ENCODE results near the gene NCBP3. TPM values are rescaled to one million over a fixed set of nuclear protein-coding genes. Genes with fewer than 3 reads are reported as not detected.
"Not testable (repeated sequence)": the region's sequence is repeated elsewhere in the genome, so short reads cannot be mapped to it uniquely, and the experiment has no call there.

The NCBP3 gene
- total RNA-seq, 2 experiments from 2014 or later = 35.9 to 44.6 TPM

- intact Hi-C loops (cut with DNase I, micrococcal nuclease) = loop anchor here (1.0 to 2.0 kb wide), 15 partner anchors 46 to 520 kb away; partner anchors contain the start of genes CAMKK1 (in 2 of the 2), ATP2A3 (in 1 of the 2), CTNS (in 1 of the 2) and EMC6 (in 1 of the 2)
- H3K27ac Mint-ChIP-seq = no peak overlapping the region
- no peaks in the 10 kb centered on the region for H3K9me3 Mint-ChIP-seq (ENCODE audit: low read depth)
- CTCF ChIA-PET = interaction anchor here (0.5 to 5.7 kb wide), 21 partner anchors 11 to 310 kb away, joined by 3 to 86 read pairs (median 3); partner anchors contain the start of genes ATP2A3 and HASPIN
- DNase-seq (no peak), ATAC-seq (no peak)
- H3K4me1 Mint-ChIP-seq = peaks cover 19% of the 10 kb centered on the region
- H3K36me3 Mint-ChIP-seq (ENCODE audit: low read depth) = peaks cover 10% of the 10 kb centered on the region
- H3K4me3 Mint-ChIP-seq = peak overlapping the region; percentile 84
- POLR2A ChIA-PET = interaction anchor here (0.6 to 1.2 kb wide), 3 partner anchors 50 to 136 kb away, joined by 3 to 4 read pairs (median 4); no protein-coding TSS in a partner anchor
- peaks cover 1% of the 10 kb centered on the region for H3K27me3 Mint-ChIP-seq
Observed at GRCh38 chr17:3846437-3847164, 555 bp upstream of the NCBP3 start.

GRCh38 chr17:3845291-3845620, 790 bp downstream of the NCBP3 start:
- peak; percentile 76 for DNase-seq
- Mint-ChIP-seq H3K36me3 (ENCODE audit: low read depth) (peaks cover 14% of the 10 kb centered on the region), H3K27ac (peak overlapping the region; percentile 91), H3K4me3 (peak overlapping the region; percentile 84), H3K4me1 (peaks cover 21% of the 10 kb centered on the region), H3K9me3 (ENCODE audit: low read depth) (no peaks in the 10 kb centered on the region), H3K27me3 (no peaks in the 10 kb centered on the region)
- peak; percentile 56 for ATAC-seq
- ChIA-PET POLR2A (interaction anchor here (0.5 to 1.6 kb wide), 3 partner anchors 107 to 176 kb away, joined by 3 to 5 read pairs (median 3); no protein-coding TSS in a partner anchor), CTCF (interaction anchor here (0.5 to 5.7 kb wide), 12 partner anchors 15 to 1393 kb away, joined by 3 to 86 read pairs (median 4); no protein-coding TSS in a partner anchor)
- intact Hi-C loops (cut with DNase I, micrococcal nuclease) = no loop called here

GRCh38 chr17:3844556-3844955, 1.5 kb downstream of the NCBP3 start:
- ChIA-PET CTCF (interaction anchor here (0.7 to 5.7 kb wide), 15 partner anchors 10 to 181 kb away, joined by 3 to 86 read pairs (median 4); no protein-coding TSS in a partner anchor), POLR2A (interaction anchor here (1.6 kb wide), 1 partner anchor 106 kb away, joined by 5 read pairs; no protein-coding TSS in a partner anchor)
- H3K27me3 Mint-ChIP-seq; DNase-seq; H3K9me3 Mint-ChIP-seq (ENCODE audit: low read depth); H3K27ac Mint-ChIP-seq; ATAC-seq; intact Hi-C loops (cut with DNase I, micrococcal nuclease): not testable (repeated sequence)
- Mint-ChIP-seq H3K36me3 (ENCODE audit: low read depth) (peaks cover 21% of the 10 kb centered on the region), H3K4me3 (peak overlapping the region; percentile 84), H3K4me1 (peaks cover 23% of the 10 kb centered on the region)

- H3K9me3 Mint-ChIP-seq (ENCODE audit: low read depth) = no peaks in the 10 kb centered on the region
- intact Hi-C loops (cut with DNase I, micrococcal nuclease) = no loop called here
- peak overlapping the region; percentile 64 for H3K27ac Mint-ChIP-seq
- peak overlapping the region; percentile 84 for H3K4me3 Mint-ChIP-seq
- H3K27me3 Mint-ChIP-seq = no peaks in the 10 kb centered on the region
- peak; percentile 29 for ATAC-seq
- POLR2A ChIA-PET = no interaction called here
- H3K4me1 Mint-ChIP-seq = peaks cover 24% of the 10 kb centered on the region
- CTCF ChIA-PET = interaction anchor here (0.7 to 5.7 kb wide), 13 partner anchors 9 to 208 kb away, joined by 3 to 86 read pairs (median 4); partner anchors contain the start of genes CTNS and SHPK
- peak; percentile 72 for DNase-seq
- peaks cover 23% of the 10 kb centered on the region for H3K36me3 Mint-ChIP-seq (ENCODE audit: low read depth)
Observed at GRCh38 chr17:3843935-3844516, 2.0 kb downstream of the NCBP3 start.

- CTCF ChIA-PET = interaction anchor here (0.6 to 2.0 kb wide), 5 partner anchors 10 to 256 kb away, joined by 3 to 12 read pairs (median 7); no protein-coding TSS in a partner anchor
- Mint-ChIP-seq H3K27me3 (no peaks in the 10 kb centered on the region), H3K4me1 (peaks cover 5% of the 10 kb centered on the region), H3K9me3 (ENCODE audit: low read depth) (no peaks in the 10 kb centered on the region), H3K36me3 (ENCODE audit: low read depth) (peaks cover 42% of the 10 kb centered on the region), H3K4me3 (no peak overlapping the region), H3K27ac (no peak overlapping the region)
- DNase-seq = no peak
- no peak for ATAC-seq
- intact Hi-C loops (cut with DNase I, micrococcal nuclease) = no loop called here
- POLR2A ChIA-PET = interaction anchor here (0.7 kb wide), 1 partner anchor 1119 kb away, joined by 3 read pairs; no protein-coding TSS in a partner anchor
Observed at GRCh38 chr17:3838206-3838605, 7.8 kb downstream of the NCBP3 start.

GRCh38 chr17:3836551-3836950, 9.5 kb downstream of the NCBP3 start:
- ChIA-PET POLR2A (no interaction called here), CTCF (interaction anchor here (0.7 to 1.3 kb wide), 3 partner anchors 9 to 98 kb away, joined by 3 to 5 read pairs (median 3); no protein-coding TSS in a partner anchor)
- no peak overlapping the region for H3K27ac Mint-ChIP-seq
- H3K9me3 Mint-ChIP-seq (ENCODE audit: low read depth) = no peaks in the 10 kb centered on the region
- H3K36me3 Mint-ChIP-seq (ENCODE audit: low read depth) = peaks cover 40% of the 10 kb centered on the region
- intact Hi-C loops (cut with DNase I, micrococcal nuclease) = no loop called here
- no peaks in the 10 kb centered on the region for H3K27me3 Mint-ChIP-seq
- ATAC-seq = no peak
- no peak for DNase-seq
- H3K4me3 Mint-ChIP-seq = no peak overlapping the region
- H3K4me1 Mint-ChIP-seq = peaks cover 5% of the 10 kb centered on the region

GRCh38 chr17:3835410-3836229, 10.4 kb downstream of the NCBP3 start:
- DNase-seq = no peak
- Mint-ChIP-seq H3K27me3 (no peaks in the 10 kb centered on the region), H3K27ac (no peak overlapping the region), H3K36me3 (ENCODE audit: low read depth) (peaks cover 36% of the 10 kb centered on the region), H3K9me3 (ENCODE audit: low read depth) (no peaks in the 10 kb centered on the region), H3K4me3 (no peak overlapping the region), H3K4me1 (peaks cover 4% of the 10 kb centered on the region)
- intact Hi-C loops (cut with DNase I, micrococcal nuclease) = no loop called here
- POLR2A ChIA-PET = no interaction called here
- no peak for ATAC-seq
- CTCF ChIA-PET = interaction anchor here (1.3 kb wide), 1 partner anchor 8 kb away, joined by 5 read pairs; no protein-coding TSS in a partner anchor

- ChIA-PET CTCF (interaction anchor here (1.0 to 1.1 kb wide), 2 partner anchors 9 to 97 kb away, joined by 3 to 6 read pairs; no protein-coding TSS in a partner anchor), POLR2A (no interaction called here)
- no peak overlapping the region for H3K27ac Mint-ChIP-seq
- H3K9me3 Mint-ChIP-seq (ENCODE audit: low read depth) = no peaks in the 10 kb centered on the region
- H3K36me3 Mint-ChIP-seq (ENCODE audit: low read depth) = peaks cover 31% of the 10 kb centered on the region
- H3K27me3 Mint-ChIP-seq = no peaks in the 10 kb centered on the region
- peaks cover 2% of the 10 kb centered on the region for H3K4me1 Mint-ChIP-seq
- intact Hi-C loops (cut with DNase I, micrococcal nuclease) = no loop called here
- ATAC-seq = no peak
- DNase-seq = no peak
- no peak overlapping the region for H3K4me3 Mint-ChIP-seq
Observed at GRCh38 chr17:3834811-3835210, 11.2 kb downstream of the NCBP3 start.

- H3K36me3 Mint-ChIP-seq (ENCODE audit: low read depth) = peaks cover 22% of the 10 kb centered on the region
- DNase-seq = no peak
- H3K9me3 Mint-ChIP-seq (ENCODE audit: low read depth) = no peaks in the 10 kb centered on the region
- peaks cover 2% of the 10 kb centered on the region for H3K4me1 Mint-ChIP-seq
- intact Hi-C loops (cut with DNase I, micrococcal nuclease) = loop anchor here in 1 of 2 experiments (5.0 kb wide), 1 partner anchor 137 kb away; no protein-coding TSS in a partner anchor
- no peak overlapping the region for H3K27ac Mint-ChIP-seq
- no peak overlapping the region for H3K4me3 Mint-ChIP-seq
- ChIA-PET CTCF (interaction anchor here (0.6 to 8.1 kb wide), 12 partner anchors 9 to 509 kb away, joined by 3 to 235 read pairs (median 5); no protein-coding TSS in a partner anchor), POLR2A (no interaction called here)
- H3K27me3 Mint-ChIP-seq = no peaks in the 10 kb centered on the region
- no peak for ATAC-seq
Observed at GRCh38 chr17:3828852-3829232, 17.2 kb downstream of the NCBP3 start.

GRCh38 chr17:3828151-3828851, 17.7 kb downstream of the NCBP3 start:
- POLR2A ChIA-PET = interaction anchor here (0.9 kb wide), 1 partner anchor 91 kb away, joined by 3 read pairs; no protein-coding TSS in a partner anchor
- H3K27ac Mint-ChIP-seq = no peak overlapping the region
- no peaks in the 10 kb centered on the region for H3K27me3 Mint-ChIP-seq
- intact Hi-C loops (cut with DNase I, micrococcal nuclease) = loop anchor here in 1 of 2 experiments (5.0 kb wide), 1 partner anchor 136 kb away; no protein-coding TSS in a partner anchor
- no peaks in the 10 kb centered on the region for H3K9me3 Mint-ChIP-seq (ENCODE audit: low read depth)
- peaks cover 20% of the 10 kb centered on the region for H3K36me3 Mint-ChIP-seq (ENCODE audit: low read depth)
- ATAC-seq = no peak
- H3K4me3 Mint-ChIP-seq = no peak overlapping the region
- DNase-seq = no peak
- CTCF ChIA-PET = interaction anchor here (0.6 to 8.1 kb wide), 20 partner anchors 8 to 510 kb away, joined by 3 to 235 read pairs (median 5); no protein-coding TSS in a partner anchor
- peaks cover 2% of the 10 kb centered on the region for H3K4me1 Mint-ChIP-seq
